Activated CD8-positive, alpha-beta memory T cell treated with anti-CD3 and anti-CD28 coated beads for 48 hours (primary cell): Measurements from ENCODE around the gene CD86.

Experiments used
- DNase-seq, 3 experiments: peaks; one replicate each; pipeline ENCODE4 v3.0.0-alpha.2; 2020; ENCODE audit warnings: low read depth in 2 of 3, low spot score in 2 of 3

CD86 gene

DNA sequence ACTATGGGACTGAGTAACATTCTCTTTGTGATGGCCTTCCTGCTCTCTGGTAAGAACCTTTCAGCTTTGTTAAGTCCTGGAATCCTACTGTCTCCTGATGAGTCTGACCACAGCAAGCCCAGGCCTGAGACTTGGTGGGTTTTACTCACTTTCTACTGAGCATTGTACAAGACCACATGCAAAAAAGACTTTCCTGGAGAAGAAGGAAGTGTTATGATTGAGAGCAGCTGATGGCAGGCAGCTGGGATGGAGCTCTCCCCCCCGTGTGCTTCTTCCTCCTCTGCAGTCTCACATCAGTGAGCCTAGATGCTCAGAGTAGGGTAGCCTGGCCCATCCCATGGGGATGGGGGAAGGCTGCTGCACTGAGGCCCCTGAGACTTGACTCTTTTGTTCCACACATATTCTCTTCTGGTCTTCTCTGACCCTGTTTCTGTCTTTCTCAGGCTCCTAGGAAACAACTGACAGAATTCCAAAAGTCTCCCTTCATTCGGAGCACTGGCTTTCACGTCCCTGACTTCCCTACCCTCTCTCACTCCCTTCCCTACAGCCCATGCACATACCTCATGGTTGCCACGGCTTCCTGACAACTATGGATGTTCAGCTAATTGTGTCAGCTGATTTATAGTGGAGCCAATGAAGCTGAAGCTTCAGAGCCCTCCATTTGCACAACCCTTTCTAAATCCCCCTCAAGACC is 36.6 kb downstream of the CD86 start:
- DNase-seq = no peak

GRCh38 chr3:122092460-122093165 is 37.5 kb downstream of the CD86 start:
- DNase-seq = peak in 2 of 3 experiments; percentile 27 to 40

DNA sequence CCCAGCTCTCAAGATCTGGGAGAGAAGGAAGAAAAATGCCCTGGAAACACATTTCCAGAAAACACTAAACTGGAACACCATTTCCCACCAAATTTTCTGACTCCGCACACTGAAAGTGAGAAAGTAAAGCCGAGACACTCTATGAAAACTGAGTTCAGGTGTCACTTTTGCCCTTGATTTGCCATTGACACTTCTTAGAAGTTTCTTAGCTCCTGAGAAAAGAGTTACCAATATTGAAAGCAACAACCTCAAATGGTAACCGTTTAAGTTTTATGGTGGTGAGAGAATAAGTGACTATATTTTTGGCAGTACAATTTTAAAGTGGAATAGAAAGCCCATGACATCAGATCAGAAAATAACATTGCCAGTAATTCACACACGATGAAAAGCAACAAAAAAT is 39.0 kb downstream of the CD86 start:
- DNase-seq = no peak

- no peak for DNase-seq
Measured at GRCh38 chr3:122094693-122095092, 39.5 kb downstream of the CD86 start.

DNA sequence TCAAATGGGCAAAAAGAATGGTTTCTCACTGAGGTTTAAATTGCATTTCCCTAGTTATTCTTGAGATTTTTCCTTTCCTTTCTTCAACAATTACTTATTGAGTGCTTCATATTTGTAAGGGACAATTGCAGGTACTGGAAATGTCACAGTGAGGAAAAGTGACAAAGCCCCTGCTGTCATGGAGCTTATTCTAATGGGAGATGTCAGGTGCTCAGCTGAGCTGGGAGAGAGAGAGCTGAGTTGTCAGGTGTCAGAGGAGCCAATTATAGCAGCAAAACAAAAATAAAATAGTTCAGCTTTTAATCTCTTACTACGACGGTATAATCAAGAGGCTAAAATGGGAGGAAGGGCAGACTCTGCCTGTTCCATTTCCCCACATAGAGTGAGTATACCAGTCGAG is 42.0 kb downstream of the CD86 start:
- no peak for DNase-seq

GRCh38 chr3:122098611-122099010 is 43.4 kb downstream of the CD86 start:
- no peak for DNase-seq

- no peak for DNase-seq
Measured at GRCh38 chr3:122099255-122099654, 44.1 kb downstream of the CD86 start.

GRCh38 chr3:122100083-122100482 is 44.9 kb downstream of the CD86 start:
- DNase-seq = no peak

- no peak for DNase-seq
Measured at GRCh38 chr3:122100591-122101463, 45.7 kb downstream of the CD86 start.

GRCh38 chr3:122101646-122102045 is 46.5 kb downstream of the CD86 start:
- DNase-seq = no peak

DNA sequence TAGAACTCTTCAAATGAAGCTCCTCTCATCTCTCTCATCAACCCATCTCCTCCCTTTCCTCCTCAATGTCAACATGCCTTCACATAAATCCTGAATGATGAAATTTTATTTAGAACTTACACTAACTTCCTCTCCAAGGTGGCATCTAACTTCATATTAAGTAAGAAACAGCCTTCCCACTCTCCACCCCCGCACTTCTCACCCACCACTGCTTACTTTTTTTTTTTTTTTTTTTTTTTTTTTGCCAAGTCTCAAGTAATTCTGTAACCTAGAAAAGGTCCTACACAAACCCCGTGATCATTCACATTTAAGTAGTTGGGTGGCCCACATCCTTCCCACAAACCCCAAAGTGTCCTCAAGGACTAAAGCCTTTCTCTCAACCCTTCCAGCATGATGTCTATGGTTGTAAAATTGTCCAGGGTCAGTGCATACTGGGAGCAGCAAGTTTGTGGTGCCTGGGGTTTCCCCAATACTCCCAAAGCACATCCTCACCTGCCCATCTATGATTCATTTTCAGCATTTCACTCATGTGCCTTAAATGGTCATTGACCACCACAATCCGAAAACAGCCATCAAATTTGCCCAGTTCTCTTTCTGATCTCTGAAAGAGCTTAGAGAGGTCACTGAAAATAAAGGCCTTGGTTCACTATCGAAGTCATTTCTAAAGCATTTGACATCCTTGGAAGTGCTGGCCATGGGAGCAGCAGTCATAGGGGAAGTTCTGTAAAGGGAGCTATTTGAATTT is 47.2 kb downstream of the CD86 start:
- peak in 1 of 3 experiments; percentile 16 for DNase-seq

GRCh38 chr3:122103821-122104514 is 48.8 kb downstream of the CD86 start:
- DNase-seq = no peak

- DNase-seq = no peak
Measured at GRCh38 chr3:122104515-122105194, 49.5 kb downstream of the CD86 start.

DNA sequence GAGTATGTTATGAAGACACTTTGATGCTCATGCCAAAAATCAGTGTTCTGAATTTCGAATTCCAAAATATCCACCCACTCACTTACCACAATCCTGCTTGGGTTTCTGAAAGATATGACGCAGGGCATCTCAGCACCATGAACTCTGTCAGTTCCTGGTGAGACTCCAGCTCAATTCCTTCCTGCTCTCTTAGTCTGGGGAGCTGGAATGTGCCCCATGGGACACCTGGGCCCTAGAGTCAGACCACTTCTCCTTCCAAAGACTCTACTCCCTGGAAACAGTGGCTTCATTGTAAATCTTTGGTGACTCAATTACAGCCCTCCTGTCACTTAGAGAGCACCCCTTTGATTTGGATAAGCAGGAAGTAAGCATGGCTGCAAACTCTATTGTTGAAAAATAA is 50.5 kb downstream of the CD86 start:
- DNase-seq = no peak

DNA sequence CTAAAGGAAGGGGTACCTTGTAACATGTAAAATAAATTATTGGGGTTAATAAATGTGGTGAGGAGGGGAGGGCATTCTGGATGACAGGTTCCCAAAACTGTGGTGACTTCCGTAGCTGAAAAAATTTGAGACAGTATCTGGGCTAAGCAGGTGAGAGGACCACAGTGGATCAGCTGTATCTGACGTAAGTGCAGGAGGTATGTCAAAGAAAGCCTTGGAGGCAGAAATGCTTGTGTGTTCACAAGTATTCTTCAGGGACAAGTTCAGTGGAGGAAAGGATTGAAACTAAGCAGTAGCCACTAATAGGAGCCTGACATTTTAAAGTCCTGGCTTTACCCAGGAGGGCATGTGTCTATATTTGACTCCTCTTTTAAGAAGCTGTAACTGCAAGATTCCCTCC is 52.0 kb downstream of the CD86 start:
- no peak for DNase-seq

- DNase-seq = no peak
Measured at GRCh38 chr3:122111974-122112373, 56.8 kb downstream of the CD86 start.

GRCh38 chr3:122112754-122113153 is 57.6 kb downstream of the CD86 start:
- no peak for DNase-seq

DNA sequence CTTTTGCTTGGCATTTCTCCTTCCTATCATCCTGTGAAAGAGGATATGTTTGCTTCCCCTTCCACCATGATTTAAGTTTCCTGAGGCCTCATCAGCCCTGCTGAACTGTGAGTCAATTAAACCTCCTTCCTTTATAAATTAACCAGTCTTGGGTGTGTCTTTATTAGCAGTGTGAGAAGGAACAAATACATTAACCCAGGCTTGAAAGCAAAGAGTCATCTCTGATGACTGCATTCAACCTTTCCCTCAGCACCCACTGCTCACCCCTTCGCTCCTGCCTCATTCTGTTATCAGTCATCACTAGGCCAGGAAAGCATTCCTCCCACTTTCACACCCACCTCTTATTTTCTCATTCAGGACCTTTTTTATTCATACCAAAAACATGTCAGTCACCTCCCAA is 68.7 kb downstream of the CD86 start:
- DNase-seq = no peak

- no peak for DNase-seq
Measured at GRCh38 chr3:122132949-122133540, 77.9 kb downstream of the CD86 start.

DNA sequence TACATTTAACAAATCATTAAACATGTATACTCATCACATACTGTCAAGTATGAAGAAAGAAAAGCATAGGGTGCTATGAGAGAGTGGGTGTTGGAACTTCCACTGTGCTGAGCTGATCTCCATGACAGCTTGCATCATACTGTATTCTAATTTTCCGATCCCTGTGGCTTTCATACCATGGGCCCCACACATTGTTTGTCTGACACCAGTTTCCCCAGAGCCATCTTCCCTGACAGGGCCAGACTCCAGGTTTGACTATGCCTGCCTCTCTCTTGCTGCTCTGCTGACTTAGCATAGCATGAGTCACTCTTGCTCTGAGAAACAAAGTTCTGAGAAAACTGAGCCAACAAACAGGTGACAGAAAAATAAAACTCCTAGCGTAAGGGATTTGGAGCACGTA is 91.3 kb downstream of the CD86 start:
- peak in 2 of 3 experiments; percentile 44 to 46 for DNase-seq
